Epithelial cell of esophagus (primary cell): ENCODE measurements around the gene SLAMF7.
"Not testable (repeated sequence)": the region's sequence is repeated elsewhere in the genome, so short reads cannot be mapped to it uniquely, and the experiment has no call there.

Experiments used
- DNase-seq: peaks from one replicate; pipeline ENCODE4 v3.0.0; 2010; ENCODE audit warnings: low read depth
- H3K4me3 ChIP-seq: 2 replicates; pipeline ENCODE4 v1.5.1; 2011; ENCODE audit warnings: mild to moderate bottlenecking, low read length, control low read depth
- TF ChIP-seq, protein P1 (sequence below): IDR thresholded peaks from 2 replicates; pipeline ENCODE4 v1.5.1; 2011; ENCODE audit warnings: low read depth, mild to moderate bottlenecking, low read length, control low read depth, inconsistent platforms; ENCODE audit not compliant: insufficient read depth; ENCODE audit errors: missing control alignments

The SLAMF7 gene

DNA sequence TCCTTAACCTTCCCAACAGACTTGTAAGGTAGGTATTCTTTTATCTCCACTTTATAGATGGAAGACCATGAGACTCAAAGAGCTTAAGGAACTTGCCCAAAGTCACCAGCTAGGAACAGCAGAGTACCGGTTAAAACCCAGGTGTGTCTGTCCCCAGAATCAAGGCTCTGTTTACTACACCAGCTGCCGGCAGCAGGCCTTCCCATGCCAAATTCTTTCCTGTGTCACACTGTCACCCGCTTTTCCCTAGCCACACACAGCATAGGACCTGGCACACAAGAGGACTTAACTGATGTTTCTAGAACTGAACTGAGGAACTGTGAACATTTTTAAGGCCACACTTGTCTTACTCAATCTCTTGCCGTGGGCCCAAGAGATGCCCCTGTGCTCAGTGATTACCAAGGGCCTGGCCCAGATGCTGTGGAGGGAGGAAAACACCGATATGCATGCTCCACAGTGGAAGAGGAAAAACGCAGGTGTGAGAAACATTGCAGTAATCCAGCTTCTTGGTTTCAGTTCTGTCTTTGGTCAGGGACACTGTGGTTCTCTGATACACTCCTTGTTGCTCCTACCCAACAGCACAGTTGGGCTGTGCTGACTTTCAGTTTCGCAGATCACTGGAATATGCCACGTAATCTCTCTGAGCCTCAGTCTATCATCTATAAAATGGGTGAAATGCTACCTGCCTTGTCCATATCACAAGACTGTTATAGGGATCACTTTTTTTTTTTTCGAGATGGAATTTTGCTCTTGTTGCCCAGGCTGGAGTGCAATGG lies 43.1 kb downstream of the SLAMF7 start:
- no peak overlapping the region for H3K4me3 ChIP-seq
- TF ChIP-seq, protein P1, sequence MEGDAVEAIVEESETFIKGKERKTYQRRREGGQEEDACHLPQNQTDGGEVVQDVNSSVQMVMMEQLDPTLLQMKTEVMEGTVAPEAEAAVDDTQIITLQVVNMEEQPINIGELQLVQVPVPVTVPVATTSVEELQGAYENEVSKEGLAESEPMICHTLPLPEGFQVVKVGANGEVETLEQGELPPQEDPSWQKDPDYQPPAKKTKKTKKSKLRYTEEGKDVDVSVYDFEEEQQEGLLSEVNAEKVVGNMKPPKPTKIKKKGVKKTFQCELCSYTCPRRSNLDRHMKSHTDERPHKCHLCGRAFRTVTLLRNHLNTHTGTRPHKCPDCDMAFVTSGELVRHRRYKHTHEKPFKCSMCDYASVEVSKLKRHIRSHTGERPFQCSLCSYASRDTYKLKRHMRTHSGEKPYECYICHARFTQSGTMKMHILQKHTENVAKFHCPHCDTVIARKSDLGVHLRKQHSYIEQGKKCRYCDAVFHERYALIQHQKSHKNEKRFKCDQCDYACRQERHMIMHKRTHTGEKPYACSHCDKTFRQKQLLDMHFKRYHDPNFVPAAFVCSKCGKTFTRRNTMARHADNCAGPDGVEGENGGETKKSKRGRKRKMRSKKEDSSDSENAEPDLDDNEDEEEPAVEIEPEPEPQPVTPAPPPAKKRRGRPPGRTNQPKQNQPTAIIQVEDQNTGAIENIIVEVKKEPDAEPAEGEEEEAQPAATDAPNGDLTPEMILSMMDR = no peak
- no peak for DNase-seq

DNA sequence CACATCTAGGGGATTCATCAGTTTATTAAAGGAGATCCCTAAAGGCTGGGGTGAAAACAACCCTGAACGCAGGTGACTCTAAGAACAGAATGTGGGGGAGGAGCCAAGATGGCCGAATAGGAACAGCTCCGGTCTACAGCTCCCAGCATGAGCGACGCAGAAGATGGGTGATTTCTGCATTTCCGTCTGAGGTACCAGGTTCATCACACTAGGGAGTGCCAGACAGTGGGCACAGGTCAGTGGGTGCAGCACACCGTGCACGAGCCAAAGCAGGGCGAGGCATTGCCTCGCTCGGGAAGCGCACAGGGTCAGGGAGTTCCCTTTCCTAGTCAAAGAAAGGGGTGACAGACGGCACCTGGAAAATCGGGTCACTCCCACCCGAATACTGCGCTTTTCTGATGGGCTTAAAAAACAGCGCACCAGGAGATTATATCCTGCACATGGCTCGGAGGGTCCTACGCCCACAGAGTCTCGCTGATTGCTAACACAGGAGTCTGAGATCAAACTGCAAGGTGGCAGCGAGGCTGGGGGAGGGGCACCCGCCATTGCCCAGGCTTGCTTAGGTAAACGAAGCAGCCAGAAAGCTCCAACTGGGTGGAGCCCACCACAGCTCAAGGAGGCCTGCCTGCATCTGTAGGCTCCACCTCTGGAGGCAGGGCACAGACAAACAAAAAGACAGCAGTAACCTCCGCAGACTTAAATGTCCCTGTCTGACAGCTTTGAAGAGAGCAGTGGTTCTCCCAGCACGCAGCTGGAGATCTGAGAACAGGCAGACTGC lies 44.1 kb downstream of the SLAMF7 start:
- not testable (repeated sequence) for DNase-seq

GRCh38 chr1:160789051-160789701 lies 50.1 kb downstream of the SLAMF7 start:
- TF ChIP-seq, protein P1 = no peak

More for the DNA sequence above, 44.1 kb downstream of the SLAMF7 start:
- H3K4me3 ChIP-seq = not testable (repeated sequence)

DNA sequence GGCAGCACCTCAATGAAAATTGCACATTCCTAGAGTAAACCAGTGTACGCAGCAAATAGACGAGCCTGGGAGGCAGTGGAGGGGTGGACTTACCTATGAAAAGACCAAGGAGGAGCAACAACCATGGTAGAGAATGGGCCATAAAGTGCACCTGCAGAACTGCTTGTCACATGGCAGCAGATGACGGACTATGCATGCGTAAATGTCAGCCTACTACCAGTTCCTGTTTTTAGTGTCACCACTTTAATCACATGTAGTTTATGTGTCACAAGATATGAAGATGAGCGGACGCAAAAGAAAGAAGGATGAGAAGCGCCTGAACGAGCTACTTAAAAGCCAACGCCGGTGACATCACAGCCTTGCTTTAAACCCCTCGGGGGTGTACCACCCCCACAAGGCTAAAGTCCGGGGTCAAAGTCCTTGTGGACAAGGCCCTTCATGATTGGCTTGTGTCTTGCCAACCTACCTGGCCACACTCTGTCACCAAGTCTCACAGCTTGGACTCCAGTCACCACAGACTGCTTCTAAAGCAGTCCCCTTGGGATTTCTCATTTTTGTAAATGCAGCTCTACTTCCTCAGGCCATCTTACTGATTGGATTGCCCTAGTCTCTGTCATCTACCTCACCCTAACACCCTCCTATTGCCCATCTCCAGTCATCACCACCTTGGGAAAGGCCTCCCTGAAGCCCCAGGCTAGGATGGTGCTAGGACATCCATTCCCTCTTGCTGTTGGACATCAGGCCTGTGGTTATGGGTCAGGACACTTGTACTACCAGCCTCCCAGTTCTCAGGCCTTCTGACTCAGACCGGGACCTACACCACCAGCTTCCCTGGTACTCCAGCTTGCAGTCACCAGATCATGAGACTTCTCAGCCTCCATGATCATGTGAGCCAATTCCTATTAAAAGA lies 50.9 kb downstream of the SLAMF7 start:
- no peak overlapping the region for H3K4me3 ChIP-seq
- TF ChIP-seq, protein P1 = no peak
- DNase-seq = no peak

More at GRCh38 chr1:160789051-160789701, 50.1 kb downstream of the SLAMF7 start:
- no peak overlapping the region for H3K4me3 ChIP-seq
- DNase-seq = no peak

- no peak overlapping the region for H3K4me3 ChIP-seq
- TF ChIP-seq, protein P1 = no peak
- no peak for DNase-seq
Measured at GRCh38 chr1:160794376-160794775, 55.3 kb downstream of the SLAMF7 start.

GRCh38 chr1:160795951-160796383 lies 56.9 kb downstream of the SLAMF7 start, which contains the start of gene LY9:
Gene LY9 (plus strand): TSS chr1:160796174. CDS start chr1:160796188, 14 bp downstream.
- TF ChIP-seq, protein P1 = no peak
- H3K4me3 ChIP-seq = no peak within 1 kb of the TSS
- DNase-seq = no peak
